Sciatic nerve (tissue), 2 donors: ENCODE data around the gene ACAD11. TPM values are rescaled to one million over a fixed set of nuclear protein-coding genes. Genes with fewer than 3 reads are reported as not detected.
"Not testable (repeated sequence)": the region's sequence is repeated elsewhere in the genome, so short reads cannot be mapped to it uniquely, and the experiment has no call there.

Source experiments
- ATAC-seq: fragments of 200-7000 bp; cut with Tn5 transposase; one replicate; pipeline ENCODE4 v1.9.1; 2020; ENCODE audit warnings: mild to moderate bottlenecking, moderate library complexity
- DNase-seq: peaks from one replicate; pipeline ENCODE4 v3.0.0-alpha.2; 2020; ENCODE audit warnings: low spot score
- intact Hi-C: fragments of 100-400 bp; cut with DNase I; formaldehyde crosslinking; loops from one replicate; pipeline ENCODE4 v1.14.2; 2022
- total RNA-seq: library from RNA; stranded (reverse); fragmentation: NEBNext Ultra II Directional; extraction: Animal tissue kit (Norgen Biotek cat#: 25700); gene quantifications from one replicate; pipeline ENCODE4 v1.2.1, GENCODE V29; 2021
- donor health status: DM: no; HTN: no; CAD: no.
- donor health status: DM: no; HTN: no; CAD: no.

Gene ACAD11
- total RNA-seq, 1 donor from 2014 or later, result 39.2 TPM

DNA sequence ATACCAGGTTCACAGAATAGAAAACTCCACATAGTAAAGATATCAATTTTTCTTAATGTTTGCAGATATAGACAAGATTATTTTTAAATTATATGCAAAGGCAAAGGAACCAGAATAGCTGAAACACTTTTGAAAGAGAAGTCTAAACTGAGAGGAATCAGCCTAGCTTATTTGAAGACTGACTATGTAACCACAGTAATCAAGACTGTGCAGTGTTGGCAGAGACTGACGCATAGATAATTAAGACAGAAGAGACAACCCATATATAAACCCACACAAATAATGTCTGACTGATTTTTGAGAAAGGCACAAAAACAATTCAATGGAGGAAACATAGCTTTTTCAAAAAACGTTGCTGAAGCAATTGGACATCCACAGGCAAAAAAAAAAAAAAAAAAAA, 91.2 kb downstream of the ACAD11 start:
- ATAC-seq, result no peak
- no peak for DNase-seq
- intact Hi-C loops, result no loop called here

DNA sequence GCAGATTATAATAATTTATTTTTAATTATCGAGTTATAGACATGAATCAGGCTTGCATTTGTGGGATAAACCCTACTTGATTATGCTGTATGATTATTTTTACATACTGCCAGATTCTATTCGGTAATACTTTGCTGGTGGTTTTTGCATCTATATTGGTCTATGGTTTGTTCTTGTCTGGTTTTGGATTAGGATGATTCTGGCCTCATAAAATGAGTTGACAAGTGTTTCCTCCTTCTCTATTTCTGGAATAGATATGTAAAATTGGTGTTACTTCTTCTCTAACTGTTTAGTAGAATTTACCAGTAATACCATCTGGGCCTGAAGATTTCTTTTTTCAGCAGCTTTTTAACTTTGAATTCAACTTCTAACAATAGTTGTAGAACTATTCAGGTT, 95.5 kb downstream of the ACAD11 start:
- intact Hi-C loops, result no loop called here
- DNase-seq (no peak), ATAC-seq (no peak)

DNA sequence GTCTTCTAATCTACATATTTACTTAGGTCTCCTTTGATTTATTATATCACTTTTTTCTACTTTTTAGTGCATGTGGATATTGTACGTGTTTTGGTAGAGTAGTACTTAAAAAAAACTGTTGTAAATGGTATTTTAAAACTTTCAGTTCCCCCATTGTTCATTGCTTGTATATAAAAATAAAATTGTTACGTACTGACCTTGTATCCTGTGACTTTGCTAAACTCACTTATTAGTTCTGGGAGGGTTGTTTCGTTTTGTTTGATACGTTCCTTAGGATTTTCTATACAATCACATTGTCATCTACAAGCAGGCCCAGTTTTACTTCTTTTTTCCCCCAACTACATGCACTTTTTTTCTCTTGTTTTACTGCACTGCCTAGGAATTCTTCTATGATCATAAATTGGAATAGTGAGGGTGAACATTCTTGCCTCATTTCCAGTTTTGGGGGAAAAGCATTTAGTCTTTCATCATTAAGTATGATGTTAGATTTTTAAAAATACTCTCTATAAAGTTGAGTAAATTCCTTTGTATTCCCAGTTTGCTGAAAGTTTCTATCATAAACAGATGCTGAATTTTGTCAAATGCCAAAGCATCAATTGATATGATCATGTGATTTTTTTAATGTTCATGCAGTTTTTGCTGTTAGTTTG, 96.1 kb downstream of the ACAD11 start:
- intact Hi-C loops, result no loop called here
- no peak for DNase-seq
- peak; percentile 69 for ATAC-seq

DNA sequence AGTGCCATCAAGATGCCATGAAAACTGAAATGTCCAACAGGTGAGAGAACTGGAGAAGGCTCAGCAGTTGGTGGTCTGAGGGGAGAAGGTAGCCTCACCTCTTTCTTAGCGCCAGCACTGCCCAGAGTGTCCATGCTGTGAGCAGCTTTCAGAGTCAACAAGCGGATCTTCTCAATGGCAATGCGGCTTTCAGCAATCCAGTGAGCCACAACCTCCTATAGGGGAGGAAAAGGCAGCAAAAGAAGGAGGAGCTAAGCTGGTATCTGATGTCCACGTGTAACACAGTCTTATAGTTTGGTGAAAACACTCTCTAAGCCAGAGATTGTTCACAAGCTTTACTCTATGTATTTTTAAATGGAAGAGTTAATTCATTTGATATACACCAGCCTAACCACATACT, 98.6 kb downstream of the ACAD11 start:
- DNase-seq (no peak), ATAC-seq (no peak)
- intact Hi-C loops, result no loop called here

DNA sequence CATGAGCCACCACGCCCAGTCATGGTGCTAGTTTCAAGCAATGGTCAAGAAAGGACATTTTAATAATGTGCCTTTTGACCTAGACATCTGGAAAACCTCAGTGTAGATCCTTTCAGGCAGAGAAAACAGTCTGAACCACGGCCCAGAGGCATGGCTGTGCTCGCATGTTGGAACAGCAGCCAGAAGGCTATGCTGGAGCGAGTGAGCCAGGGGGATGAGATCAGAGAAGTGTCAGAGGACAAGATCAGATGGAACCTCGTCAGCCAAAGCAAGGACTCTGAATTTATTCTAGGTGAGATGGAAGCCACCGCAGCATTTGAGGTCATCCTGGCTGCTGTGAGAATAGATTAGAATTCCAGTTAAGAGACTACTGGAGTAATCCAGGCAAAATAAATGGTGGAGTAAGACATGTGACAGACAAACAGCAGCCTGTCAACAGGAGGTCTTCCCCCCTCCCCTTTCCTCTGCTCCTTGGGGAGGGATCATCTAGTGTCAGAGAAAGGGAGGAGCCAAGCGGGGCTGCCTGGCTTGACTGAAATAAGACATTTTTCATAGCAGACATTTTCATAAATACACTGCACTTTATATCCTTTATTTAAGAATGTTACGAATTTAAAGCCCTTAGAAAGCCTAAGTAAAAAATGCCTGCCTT, 103.0 kb downstream of the ACAD11 start:
- intact Hi-C loops, result no loop called here
- peak; percentile 71 for DNase-seq
- ATAC-seq, result peak; percentile 95

DNA sequence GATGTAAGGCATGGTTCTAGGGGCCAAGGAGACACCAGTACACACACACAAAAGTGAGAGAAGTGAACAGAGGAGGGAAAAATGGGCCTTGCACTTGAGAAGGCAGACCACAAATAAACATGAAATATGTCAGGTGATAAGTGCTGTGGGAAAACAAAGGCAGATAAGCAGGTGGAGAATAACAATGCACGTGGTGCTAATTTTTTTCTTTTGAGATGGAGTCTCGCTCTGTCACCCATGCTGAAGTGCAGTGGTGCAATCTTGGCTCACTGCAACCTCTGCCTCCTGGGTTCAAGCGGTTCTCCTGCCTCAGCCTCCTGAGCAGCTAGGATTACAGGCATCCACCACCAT, 103.6 kb downstream of the ACAD11 start:
- intact Hi-C loops, ATAC-seq, DNase-seq: not testable (repeated sequence)

DNA sequence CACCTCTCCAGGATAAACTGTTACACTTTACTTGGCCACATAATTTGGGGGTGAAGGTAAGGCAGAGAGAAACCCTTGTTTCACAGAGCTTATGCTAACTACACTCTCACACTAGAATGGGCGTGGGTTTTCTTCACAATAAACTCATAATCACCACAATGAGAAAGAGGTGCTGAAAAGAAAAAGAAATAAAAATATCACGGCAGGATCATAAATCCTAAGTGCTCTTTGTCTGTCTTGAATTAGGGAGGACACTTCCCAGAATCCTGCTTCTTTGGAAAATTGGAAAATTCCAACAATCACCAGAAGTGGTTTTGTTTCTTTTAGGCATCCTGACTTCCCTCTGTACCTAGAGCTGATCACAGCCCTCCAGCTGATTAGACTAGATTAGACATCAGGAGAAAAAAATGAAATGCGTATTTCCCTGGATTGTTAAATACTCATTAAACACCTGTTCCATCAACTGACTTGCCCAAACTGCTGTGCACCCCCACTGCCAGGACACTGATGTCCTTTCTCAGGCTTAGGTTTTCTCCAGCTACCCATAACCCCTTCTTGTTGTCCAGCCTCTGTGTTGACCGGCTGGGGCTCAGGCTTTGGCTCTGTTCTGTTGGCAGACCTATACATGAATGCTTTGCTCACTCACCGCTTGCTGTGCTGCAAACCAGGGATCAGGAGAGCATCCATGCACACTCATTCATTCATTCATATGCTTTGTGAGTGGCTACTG, 104.1 kb downstream of the ACAD11 start:
- intact Hi-C loops, result no loop called here
- DNase-seq (no peak), ATAC-seq (no peak)

DNA sequence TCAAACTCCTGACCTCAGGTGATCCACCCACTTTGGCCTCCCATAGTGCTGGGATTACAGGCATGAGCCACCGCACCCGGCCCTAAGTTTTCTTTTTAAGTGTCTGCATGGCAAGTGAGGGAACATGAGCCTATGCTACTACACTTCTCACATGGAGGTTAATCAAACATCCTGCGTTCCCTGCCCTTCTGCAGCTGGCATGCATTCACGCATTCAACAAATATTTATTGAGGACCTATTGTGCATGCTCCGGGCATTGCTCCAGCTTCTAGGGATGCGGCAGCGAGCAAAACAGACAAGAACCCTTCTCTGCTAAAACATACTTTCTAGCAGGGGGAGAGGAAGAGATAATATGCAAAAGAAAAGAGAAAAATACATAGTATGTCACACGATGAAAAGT, 105.2 kb downstream of the ACAD11 start:
- no peak for DNase-seq
- no peak for ATAC-seq
- intact Hi-C loops, result no loop called here

DNA sequence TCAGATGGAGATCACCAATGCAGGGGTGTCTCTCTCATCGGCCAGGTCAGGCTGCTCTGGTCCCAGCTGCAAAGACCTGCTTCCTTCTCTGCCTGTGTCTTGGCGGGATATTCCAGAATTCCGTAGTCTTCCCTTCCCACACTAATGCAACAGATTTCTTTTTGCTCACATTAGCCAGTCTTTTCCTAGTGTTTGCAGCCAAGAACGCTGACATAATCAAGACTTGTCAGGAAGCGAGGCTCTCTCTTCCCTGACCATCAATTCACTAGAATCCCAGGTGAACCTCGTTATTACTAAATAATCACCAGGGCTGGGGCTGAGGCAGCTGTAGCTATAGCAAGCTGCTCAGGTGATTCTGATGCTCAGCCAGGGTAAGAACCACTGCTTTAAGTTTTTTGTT, 105.8 kb downstream of the ACAD11 start:
- DNase-seq (no peak), ATAC-seq (peak; percentile 21)
- intact Hi-C loops, result no loop called here

DNA sequence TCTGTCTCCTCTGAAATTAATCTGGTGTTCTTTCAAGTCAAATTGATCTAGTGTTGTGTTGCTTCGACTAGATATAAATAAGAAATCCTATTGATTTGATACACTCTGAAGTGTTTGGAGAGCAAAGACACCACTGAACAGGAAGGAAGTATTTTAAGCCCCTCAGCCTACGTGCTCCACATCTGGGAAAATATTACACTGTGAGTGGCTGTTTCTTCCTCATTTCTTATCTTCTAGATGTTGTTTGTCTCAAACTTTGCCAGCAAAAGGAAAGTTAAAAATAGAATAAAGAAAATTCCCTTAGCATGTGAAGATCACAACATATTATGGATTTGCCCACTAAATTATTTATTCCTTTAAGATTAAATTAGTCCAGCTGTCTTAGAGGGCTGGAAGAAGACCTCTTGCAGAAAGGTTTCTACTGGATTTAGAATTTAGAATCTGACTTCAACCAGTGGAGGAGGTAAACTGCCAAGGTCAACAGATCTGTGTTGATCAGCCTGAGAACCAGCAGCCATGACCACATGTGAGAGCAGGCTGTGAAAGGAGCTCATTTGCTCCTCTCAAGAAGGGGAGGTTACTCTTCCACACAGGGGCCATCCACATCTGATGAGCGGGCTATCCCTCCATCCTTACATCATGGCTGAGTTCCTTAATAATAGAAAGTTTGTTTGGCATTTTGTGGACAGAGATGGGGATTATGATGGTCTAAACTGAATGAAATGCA, 108.9 kb downstream of the ACAD11 start:
- peak; percentile 69 for ATAC-seq
- intact Hi-C loops, result no loop called here
- DNase-seq, result no peak

DNA sequence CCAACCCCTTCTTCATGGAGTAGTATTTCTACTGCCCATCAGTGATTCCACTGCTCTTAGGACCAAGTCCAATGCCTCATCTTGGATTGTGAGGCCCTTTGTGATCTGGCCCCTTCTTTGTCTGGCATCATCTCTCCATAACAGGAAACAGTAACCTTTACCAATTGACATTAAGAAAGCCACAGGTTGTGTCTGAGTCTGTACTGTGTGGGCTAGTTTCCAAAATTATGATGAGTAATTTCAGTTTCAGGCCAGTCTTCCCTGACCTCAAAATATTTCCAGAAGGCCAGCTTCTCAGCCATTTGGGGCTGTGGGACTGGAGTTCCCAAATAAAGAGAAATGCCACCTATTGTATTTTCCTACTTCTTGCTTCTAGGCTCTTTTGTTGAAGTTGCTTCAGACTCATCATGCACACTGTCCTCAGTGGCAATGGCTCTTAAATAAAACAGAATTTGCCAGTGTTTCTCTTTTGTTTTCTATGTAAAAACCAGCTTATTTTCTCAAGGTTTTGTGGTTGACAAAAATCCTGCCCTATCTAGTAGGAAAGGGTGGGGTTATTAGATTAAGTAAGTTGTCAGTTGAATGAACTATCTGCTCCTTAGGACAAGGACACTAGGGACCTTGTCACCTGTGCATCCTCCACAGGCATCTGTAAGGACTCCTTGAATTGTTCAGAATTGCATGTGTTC, 109.6 kb downstream of the ACAD11 start:
- no peak for ATAC-seq
- intact Hi-C loops, result no loop called here
- no peak for DNase-seq

DNA sequence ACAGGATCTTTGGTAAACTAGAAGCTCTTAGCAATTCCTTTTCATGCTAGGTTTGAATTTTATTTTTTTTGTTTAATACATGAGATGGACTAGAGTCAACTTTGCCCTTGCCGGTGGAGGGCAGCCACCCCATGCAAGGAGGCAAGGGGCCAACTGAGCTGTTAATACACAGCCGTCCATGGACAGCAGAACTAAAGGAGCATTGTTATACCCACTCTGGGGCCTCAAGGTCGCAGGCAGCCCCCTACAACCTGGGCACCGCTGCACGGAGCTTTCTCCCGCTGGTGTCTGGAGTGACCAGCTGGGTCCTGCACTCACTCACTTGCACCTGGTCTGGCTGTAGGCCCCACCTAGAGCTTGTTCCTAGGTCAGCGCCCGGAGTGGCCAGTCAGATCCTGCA, 110.4 kb downstream of the ACAD11 start:
- no peak for ATAC-seq
- intact Hi-C loops, result no loop called here
- DNase-seq, result no peak

DNA sequence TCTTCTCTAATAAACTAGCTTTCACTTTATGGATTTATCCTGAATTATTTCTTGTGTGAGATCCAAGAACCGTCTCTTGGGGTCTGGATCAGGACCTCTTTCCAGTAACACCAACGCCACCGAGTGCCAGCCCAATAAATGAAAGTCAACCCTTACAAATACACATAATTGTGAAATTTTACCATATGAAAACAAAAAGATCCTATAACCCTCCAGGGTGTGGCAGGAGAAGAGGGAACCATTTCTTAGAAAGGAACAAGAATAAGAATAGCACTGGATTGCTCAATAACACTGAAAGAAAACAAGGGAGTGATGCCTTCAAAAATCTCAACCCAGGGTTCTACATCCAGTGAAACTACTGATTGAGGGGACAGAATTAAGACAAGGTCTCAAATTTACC, 114.1 kb downstream of the ACAD11 start:
- DNase-seq (no peak), ATAC-seq (peak; percentile 89)
- intact Hi-C loops, result no loop called here

DNA sequence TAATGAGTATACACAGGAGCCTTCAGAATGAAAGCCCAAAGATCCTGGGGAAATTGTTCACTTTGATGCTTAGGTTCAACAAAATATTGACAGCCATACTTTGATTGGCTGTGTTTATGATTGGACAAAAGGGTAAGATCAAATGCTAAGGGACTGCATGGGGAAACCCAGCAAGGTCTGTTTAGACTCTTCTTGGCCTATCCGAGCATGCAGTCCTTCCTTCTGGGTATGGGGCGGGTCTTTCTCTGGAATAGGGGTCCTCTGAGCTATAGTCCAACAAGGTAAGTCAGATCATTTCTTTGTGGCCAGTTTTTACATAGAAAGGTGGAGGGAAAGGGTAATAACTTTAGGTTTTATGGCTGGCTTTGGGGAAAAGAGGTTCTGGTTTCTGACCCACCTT, 115.5 kb downstream of the ACAD11 start:
- no peak for DNase-seq
- no peak for ATAC-seq
- intact Hi-C loops, result no loop called here

DNA sequence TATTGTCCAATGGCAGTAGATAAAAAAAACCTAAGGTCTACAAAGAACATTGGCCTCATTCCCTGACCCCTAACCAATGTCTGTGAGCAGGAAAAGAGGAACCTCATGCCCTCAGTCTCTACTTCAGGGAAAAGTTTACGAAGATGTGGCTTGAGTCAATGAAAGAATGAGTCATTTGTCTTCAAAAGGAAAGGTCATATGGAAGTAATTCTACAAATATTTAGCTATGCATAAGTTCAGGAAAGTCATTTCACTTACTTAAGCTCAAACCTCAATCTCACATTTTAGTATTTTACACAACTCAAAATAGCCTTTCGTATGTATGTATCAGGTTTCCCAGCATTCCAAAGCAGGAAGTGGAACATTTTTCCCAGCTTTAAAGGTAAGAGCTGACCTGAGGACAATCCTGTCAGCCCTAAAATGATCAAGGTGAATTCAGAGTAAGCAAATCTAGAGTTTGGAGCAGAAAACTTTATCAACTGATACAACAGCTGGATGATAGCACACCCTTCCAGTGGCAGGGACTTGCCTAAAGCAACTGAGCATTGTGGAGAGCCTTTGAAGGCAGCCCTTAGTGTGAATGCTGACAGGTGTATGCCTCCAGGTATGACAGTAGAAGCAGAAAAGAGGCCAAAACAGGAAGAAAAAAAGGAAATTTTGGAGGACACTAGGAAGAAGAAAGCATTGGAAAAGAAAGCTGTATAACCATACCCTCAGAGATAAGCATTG, 116.4 kb downstream of the ACAD11 start:
- peak; percentile 61 for ATAC-seq
- DNase-seq, result no peak
- intact Hi-C loops, result no loop called here

DNA sequence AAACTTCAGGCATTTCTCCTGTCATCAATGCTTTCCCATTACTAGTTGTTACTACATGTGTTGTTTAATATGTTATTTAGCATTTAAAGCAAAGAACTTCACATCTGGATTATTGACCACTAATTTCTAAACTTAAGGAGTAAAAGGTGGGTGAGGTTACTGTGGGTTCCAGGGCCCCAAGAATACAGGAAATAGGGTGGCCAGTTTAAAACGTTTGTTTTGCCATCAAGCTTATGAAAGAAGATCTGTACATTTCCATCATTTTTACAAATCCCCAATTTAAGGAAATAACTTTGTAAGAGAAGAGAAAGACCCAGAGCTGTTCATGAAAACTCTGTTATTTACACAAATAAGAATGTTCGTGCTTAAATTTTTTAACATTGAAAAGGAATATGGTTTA, 117.0 kb downstream of the ACAD11 start:
- ATAC-seq (no peak), DNase-seq (no peak)
- intact Hi-C loops, result no loop called here

DNA sequence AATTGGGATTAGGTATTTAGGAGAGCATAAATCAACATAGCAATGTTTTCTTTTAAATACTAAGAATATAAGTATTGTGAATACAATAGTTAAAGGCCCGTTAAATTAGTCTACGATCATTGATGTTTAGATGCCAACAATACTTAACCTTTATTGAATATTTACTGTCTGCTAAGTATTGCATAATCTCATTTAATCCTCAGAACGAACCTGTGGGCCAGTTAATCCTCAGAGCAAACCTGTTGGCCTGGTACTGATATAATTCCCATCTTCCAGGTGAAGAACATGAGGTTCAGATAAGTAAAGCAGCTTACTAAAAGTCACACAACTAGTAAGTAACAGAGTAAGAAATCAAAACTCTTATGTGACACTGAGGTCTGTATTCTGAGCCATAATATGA, 119.9 kb downstream of the ACAD11 start:
- intact Hi-C loops, result loop anchor here (10.0 kb wide), 1 partner anchor 105 kb away; no protein-coding TSS in a partner anchor
- DNase-seq (no peak), ATAC-seq (no peak)

DNA sequence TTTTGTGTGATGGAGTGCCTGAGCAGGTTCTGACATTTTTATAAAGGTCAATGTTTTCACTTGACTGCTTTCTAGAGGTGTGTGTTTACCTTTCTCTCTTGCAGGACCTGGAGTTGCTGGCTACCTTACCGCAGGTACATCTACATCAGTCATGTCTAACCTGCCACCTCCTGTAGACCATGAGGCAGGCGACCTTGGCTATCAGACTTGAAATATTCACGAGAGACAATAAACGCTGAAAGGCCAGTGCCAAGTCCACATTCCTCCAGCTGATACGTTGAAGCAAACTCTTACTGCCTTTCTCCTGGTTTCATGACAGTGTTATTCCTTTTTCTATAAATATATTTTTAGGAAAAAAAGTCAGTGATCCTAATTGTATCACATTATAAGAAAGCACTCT, 121.5 kb downstream of the ACAD11 start:
- ATAC-seq (no peak), DNase-seq (no peak)
- intact Hi-C loops, result loop anchor here (10.0 kb wide), 1 partner anchor 107 kb away; no protein-coding TSS in a partner anchor

DNA sequence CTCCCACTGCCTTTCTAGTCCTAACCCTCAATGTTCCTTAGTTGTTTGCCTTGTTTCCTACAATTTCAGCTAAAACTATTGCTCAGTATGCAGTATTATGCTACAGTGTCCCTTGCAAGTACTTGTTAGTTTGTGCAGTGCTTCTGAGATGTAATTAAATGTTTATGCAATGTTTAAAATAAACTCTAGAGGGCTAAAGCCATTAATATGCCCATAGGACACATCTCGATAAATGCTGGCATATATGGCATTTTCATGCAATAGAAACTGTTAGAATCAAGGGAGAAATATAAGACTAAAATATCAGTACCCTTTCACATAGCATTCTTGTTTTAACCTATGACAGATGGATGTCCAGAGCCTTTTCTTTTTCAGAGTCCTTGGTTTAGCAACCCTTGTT, 122.3 kb downstream of the ACAD11 start:
- ATAC-seq, result no peak
- DNase-seq, result no peak
- intact Hi-C loops, result loop anchor here (10.0 kb wide), 1 partner anchor 108 kb away; no protein-coding TSS in a partner anchor
